Esophagus muscularis mucosa (tissue), 4 donors: ENCODE results near the gene PFN3. TPM values are rescaled to one million over a fixed set of nuclear protein-coding genes. Genes with fewer than 3 reads are reported as not detected.

Source experiments
- DNase-seq: peaks from one replicate; pipeline ENCODE4 v3.0.0-alpha.2; 2017; ENCODE audit errors: extremely low spot score
- H3K27ac ChIP-seq, 4 donors: fragments of 200-600 bp; sonication (generic); replicated peaks in 1 of 4; 1 replicate in 3 of 4; 2 replicates in 1 of 4; pipeline ENCODE4 v1.5.1; 2016 to 2019; ENCODE audit warnings: mild to moderate bottlenecking in 1 of 4
- H3K27me3 ChIP-seq, 4 donors: fragments of 200-600 bp; sonication (generic); one replicate each; pipeline versions ENCODE4 v1.5.1 to v1.6.0; 2016 to 2019
- H3K36me3 ChIP-seq, 4 donors: fragments of 200-600 bp; sonication (generic); one replicate each; pipeline ENCODE4 v1.5.1; 2016 to 2019
- H3K4me1 ChIP-seq, 4 donors: fragments of 200-600 bp; sonication (generic); one replicate each; pipeline ENCODE4 v1.5.1; 2016 to 2019
- H3K4me3 ChIP-seq, 4 donors: fragments of 200-600 bp; sonication (generic); 1 replicate in 2 of 4; 2 replicates in 2 of 4; pipeline ENCODE4 v1.5.1; 2016 to 2019; ENCODE audit warnings: mild to moderate bottlenecking in 4 of 4, moderate library complexity in 1 of 4
- H3K9me3 ChIP-seq, 4 donors: fragments of 200-600 bp; sonication (generic); 1 replicate in 3 of 4; 2 replicates in 1 of 4; pipeline ENCODE4 v1.5.1; 2016 to 2019
- EP300 ChIP-seq: sonication (generic); formaldehyde crosslinking; IDR thresholded peaks from one replicate; pipeline ENCODE4 v1.6.1; 2017; ENCODE audit warnings: antibody characterized with exemption
- POLR2A ChIP-seq: fragments of 450-650 bp; IDR thresholded peaks from one replicate; pipeline ENCODE4 v1.6.1; 2017; ENCODE audit warnings: antibody characterized with exemption, moderate library complexity, mild to moderate bottlenecking, low read depth
- POLR2AphosphoS5 ChIP-seq, 2 donors: sonication (generic); formaldehyde crosslinking; IDR thresholded peaks; one replicate each; pipeline ENCODE4 v1.6.1; 2017; ENCODE audit warnings: antibody characterized with exemption in 2 of 2
- WGBS: methylation state at CpG from one replicate; pipeline ENCODE4 v1.1.5; 2018; 5-methylcytosine and 5-hydroxymethylcytosine counted together
- intact Hi-C: fragments of 100-400 bp; cut with DNase I; formaldehyde crosslinking; loops from one replicate; pipeline ENCODE4 v1.15.1; 2023
- total RNA-seq, 4 donors: library from RNA; depleted of rRNA; stranded (reverse); fragments of >200 nt; gene quantifications; one replicate each; pipeline versions ENCODE4 v1.1.0 to v1.2.1, GENCODE V29; 2016
- TF ChIP-seq, protein P1 (sequence below), 3 experiments: fragments of 200-600 bp in 2 of 3; fragments of 450-650 bp in 1 of 3; sonication (generic) in 2 of 3; IDR thresholded peaks; one replicate each; pipeline ENCODE4 v1.5.1; 2017 to 2019; ENCODE audit warnings: antibody characterized with exemption in 3 of 3, mild to moderate bottlenecking in 2 of 3, moderate library complexity in 1 of 3

Gene PFN3
- total RNA-seq, 4 donors from 2014 or later, result not detected

DNA sequence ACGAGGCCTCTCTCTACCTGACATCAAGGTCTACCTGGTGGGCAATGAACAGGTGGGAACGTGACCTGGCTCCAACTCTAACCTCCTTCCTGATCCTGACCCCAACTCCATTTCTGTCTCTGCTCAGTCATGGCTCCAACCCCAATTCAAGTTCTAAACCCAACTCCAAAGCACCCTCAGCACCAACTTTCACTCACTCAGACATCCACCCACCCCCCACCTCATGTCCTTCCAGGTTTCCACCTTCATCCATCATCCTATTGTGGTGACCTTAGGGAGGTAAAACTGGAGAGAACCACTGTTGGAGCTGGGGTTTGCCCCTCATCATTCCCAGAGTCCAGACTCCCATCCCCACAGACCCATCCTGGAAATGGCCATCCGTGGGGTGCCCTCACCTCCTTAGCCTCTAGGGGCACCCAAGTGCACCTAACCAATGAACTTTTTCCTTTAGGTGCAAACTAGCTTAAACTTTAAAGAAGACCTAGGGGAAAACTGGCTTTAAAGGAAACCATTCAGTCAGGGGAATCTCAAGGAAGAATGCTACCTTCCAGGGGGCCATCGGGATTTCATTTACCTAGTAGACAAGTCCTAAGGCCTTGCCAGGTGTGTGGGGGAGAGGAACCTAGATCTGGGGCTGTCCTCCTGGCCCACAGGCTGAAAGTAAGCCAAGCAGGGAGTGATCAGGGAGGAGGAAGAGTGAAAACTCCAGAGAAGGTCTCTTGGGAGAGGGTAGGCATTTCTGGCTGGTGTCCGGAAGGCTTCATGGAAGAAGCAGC lies 31.4 kb downstream of the PFN3 start:
- DNase-seq, result no peak
- Histone ChIP-seq H3K27ac (peak overlapping the region in 2 of 4 donors; percentile 0 to 65), H3K27me3 (no peaks in the 10 kb centered on the region), H3K9me3 (no peaks in the 10 kb centered on the region), H3K36me3 (peaks cover 0 to 6% (median 0%) of the 10 kb centered on the region in 4 donors), H3K4me3 (no peak overlapping the region), H3K4me1 (peaks cover 25 to 62% (median 52%) of the 10 kb centered on the region in 4 donors)
- TF ChIP-seq EP300, result no peak
- TF ChIP-seq, protein P1, sequence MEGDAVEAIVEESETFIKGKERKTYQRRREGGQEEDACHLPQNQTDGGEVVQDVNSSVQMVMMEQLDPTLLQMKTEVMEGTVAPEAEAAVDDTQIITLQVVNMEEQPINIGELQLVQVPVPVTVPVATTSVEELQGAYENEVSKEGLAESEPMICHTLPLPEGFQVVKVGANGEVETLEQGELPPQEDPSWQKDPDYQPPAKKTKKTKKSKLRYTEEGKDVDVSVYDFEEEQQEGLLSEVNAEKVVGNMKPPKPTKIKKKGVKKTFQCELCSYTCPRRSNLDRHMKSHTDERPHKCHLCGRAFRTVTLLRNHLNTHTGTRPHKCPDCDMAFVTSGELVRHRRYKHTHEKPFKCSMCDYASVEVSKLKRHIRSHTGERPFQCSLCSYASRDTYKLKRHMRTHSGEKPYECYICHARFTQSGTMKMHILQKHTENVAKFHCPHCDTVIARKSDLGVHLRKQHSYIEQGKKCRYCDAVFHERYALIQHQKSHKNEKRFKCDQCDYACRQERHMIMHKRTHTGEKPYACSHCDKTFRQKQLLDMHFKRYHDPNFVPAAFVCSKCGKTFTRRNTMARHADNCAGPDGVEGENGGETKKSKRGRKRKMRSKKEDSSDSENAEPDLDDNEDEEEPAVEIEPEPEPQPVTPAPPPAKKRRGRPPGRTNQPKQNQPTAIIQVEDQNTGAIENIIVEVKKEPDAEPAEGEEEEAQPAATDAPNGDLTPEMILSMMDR (IDR thresholded peaks at IDR 0.05), result peak; percentile 25 to 66 (median 30)
- WGBS, result 72% methylated on average over 5 of the region's 5 CpGs
- intact Hi-C loops, result no loop called here

DNA sequence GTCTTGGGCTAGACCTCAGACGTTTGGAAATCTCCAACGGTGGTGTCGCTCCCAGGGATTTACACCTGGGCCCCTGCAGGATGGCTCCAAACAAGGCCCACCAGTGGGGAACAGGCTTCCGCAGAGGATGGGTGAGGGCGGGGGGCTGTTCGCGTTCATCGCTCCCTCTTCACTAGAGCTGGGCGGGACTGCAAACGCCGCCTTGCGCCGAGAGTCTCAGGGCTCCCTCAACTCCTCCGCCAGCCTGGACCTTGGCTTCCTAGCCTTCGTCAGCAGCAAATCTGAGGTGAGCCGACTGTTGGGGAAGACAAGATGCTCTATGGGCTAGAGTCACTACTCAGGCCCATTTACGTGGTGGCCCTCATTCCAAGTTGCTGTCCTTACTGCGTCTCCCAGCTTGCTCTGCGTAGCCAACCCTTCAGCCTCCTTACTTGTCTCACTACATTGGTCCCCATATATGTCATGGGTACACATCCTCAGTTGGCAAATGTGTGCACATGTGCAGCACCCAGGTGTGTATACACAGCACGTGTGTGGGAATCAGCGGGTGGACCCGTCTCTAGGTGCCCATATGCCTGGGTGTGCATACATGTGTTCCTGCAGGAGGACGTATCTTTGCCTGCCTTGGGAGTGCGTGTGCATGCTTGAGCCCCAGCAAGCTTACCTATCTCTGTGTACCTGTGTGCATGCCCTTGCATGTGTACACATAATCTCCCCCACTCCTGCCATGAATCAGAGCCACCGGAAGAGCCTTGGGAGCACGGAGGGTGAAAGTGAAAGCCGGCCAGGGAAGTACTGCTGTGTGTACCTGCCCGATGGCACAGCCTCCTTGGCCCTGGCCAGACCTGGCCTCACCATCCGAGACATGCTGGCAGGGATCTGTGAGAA lies 32.2 kb downstream of the PFN3 start:
- DNase-seq, result no peak
- TF ChIP-seq, protein P1 (IDR thresholded peaks at IDR 0.05), result no peak
- TF ChIP-seq EP300, result no peak
- TF ChIP-seq POLR2A, result no peak
- no peak for TF ChIP-seq POLR2AphosphoS5 (IDR thresholded peaks at IDR 0.05)
- peak overlapping the region in 3 of 4 donors; percentile 92 to 95 (median 94) for H3K27ac ChIP-seq
- no peaks in the 10 kb centered on the region for H3K27me3 ChIP-seq
- 86% methylated on average over 29 of the region's 29 CpGs for WGBS
- intact Hi-C loops, result no loop called here
- H3K36me3 ChIP-seq, result peaks cover 0 to 6% (median 0%) of the 10 kb centered on the region in 4 donors
- peak overlapping the region in 3 of 4 donors; percentile 52 to 59 (median 56) for H3K4me3 ChIP-seq
- no peaks in the 10 kb centered on the region for H3K9me3 ChIP-seq
- peaks cover 32 to 71% (median 58%) of the 10 kb centered on the region in 4 donors for H3K4me1 ChIP-seq

DNA sequence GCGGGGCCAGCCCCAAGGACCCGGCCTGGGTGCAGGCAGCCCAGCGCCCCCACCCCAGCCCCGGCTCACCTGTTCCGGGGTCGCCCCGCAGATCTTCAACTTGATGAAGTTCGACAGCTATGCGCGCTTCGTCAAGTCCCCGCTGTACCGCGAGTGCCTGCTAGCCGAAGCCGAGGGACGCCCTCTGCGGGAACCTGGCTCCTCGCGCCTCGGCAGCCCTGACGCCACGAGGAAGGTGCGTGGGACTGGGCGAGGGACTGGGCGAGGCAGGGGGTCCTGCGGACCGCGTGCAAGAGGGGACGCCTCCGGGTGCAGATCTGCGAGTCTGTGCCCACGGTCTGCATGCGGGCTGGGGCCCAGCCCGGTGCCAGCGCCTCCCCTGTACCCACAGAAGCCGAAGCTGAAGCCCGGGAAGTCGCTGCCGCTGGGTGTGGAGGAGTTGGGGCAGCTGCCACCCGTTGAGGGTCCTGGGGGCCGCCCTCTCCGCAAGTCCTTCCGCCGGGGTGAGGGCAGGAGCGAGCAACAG lies 33.1 kb downstream of the PFN3 start:
- H3K4me3 ChIP-seq, result peak overlapping the region; percentile 52 to 66 (median 58)
- intact Hi-C loops, result no loop called here
- 58% methylated on average over 11 of the region's 46 CpGs for WGBS
- H3K27me3 ChIP-seq, result no peaks in the 10 kb centered on the region
- H3K9me3 ChIP-seq, result no peaks in the 10 kb centered on the region
- no peak for DNase-seq
- no peak for TF ChIP-seq POLR2AphosphoS5 (IDR thresholded peaks at IDR 0.05)
- TF ChIP-seq, protein P1 (IDR thresholded peaks at IDR 0.05), result no peak
- no peak for TF ChIP-seq POLR2A
- no peak for TF ChIP-seq EP300
- peaks cover 0 to 6% (median 0%) of the 10 kb centered on the region in 4 donors for H3K36me3 ChIP-seq
- peaks cover 38 to 78% (median 65%) of the 10 kb centered on the region in 4 donors for H3K4me1 ChIP-seq
- peak overlapping the region; percentile 90 to 95 (median 93) for H3K27ac ChIP-seq

DNA sequence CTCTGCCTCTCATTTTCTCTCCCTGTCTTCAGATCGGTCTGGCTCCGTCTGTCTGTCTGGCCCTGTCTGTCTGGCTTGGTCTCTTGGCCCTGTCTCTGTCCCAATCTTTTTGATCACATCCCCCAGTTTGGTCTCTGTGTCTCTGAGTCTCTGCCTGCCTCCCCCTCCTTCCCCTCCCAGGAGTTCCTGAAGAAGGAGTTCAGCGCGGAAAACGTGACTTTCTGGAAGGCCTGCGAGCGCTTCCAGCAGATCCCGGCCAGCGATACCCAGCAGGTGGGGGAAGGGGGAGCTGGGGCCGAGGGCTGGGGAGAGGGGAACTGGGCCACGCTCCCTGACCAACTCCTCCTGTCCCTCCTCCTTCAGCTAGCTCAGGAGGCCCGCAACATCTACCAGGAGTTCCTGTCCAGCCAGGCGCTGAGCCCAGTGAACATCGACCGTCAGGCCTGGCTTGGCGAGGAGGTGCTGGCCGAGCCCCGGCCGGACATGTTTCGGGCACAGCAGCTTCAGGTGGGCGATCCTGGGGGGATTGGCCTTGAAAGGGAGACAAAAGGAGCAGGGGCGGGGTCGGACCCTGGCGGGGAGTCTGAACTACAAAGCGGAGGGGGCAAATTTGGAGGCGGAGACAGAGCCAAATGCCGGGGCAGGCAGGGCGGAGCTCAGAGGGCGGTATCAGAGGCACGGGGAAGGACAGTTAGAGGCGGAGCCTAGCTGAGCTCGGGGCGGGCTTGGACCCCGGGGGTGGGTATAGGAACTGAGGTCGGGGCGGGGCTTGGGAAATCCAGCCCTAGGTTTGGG lies 33.7 kb downstream of the PFN3 start:
- WGBS, result 17% methylated on average over 18 of the region's 36 CpGs
- peak overlapping the region; percentile 52 to 66 (median 58) for H3K4me3 ChIP-seq
- H3K36me3 ChIP-seq, result peaks cover 0 to under 1% (median 0%) of the 10 kb centered on the region in 4 donors
- intact Hi-C loops, result no loop called here
- no peaks in the 10 kb centered on the region for H3K9me3 ChIP-seq
- TF ChIP-seq POLR2AphosphoS5 (IDR thresholded peaks at IDR 0.05), result peak; percentile 68 to 70
- TF ChIP-seq EP300, result no peak
- peaks cover 38 to 78% (median 61%) of the 10 kb centered on the region in 4 donors for H3K4me1 ChIP-seq
- peak; percentile 94 for DNase-seq
- H3K27ac ChIP-seq, result peak overlapping the region; percentile 90 to 95 (median 93)
- H3K27me3 ChIP-seq, result no peaks in the 10 kb centered on the region
